ENCODE results near the gene SPOCK2. TPM values are rescaled to one million over a fixed set of nuclear protein-coding genes. Genes with fewer than 3 reads are reported as not detected.
"Not testable (repeated sequence)": the region's sequence is repeated elsewhere in the genome, so short reads cannot be mapped to it uniquely, and the experiment has no call there.

The SPOCK2 gene
- total and polyA plus RNA-seq, 3 experiments from 2014 or later, result 63.0 to 202 (median 69.2) TPM

DNA sequence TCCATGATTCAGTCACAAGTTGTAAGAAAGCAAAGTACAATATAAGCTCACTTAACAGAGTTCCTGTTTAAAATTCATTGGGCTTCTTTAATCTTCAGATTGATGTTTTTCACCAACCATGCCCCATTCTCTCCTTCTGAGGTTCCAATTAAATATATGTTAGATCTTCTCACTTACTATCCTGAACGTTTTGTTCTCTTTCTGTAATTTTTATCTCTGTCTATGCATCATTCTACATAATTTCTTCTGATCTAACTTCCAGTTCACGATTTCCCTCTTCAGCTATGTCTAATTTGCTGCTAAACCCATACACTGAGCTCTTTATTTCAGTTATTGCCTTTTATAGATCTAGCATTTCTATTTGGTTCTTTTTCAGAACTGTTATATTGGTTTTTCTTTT is 28.0 kb upstream of the SPOCK2 start:
- Mint-ChIP-seq H3K27me3 (no peaks in the 10 kb centered on the region), H3K36me3 (peaks cover 14 to 23% (median 16%) of the 10 kb centered on the region in 3 donors), H3K4me1 (peaks cover 11 to 15% (median 14%) of the 10 kb centered on the region in 3 donors), H3K27ac (no peak overlapping the region), H3K9me3 (peaks cover 0 to 3% (median 0%) of the 10 kb centered on the region in 5 donors), H3K4me3 (no peak overlapping the region)
- no peaks in the 10 kb centered on the region for H3K36me3 ChIP-seq (ENCODE audit: insufficient read depth, low read length)
- H3K4me3 ChIP-seq (ENCODE audit: low read length), result no peak overlapping the region
- no peaks in the 10 kb centered on the region for H3K27me3 ChIP-seq (ENCODE audit: insufficient read depth, low read length, poor library complexity, severe bottlenecking)
- CTCF ChIA-PET, result interaction anchor here (1.3 kb wide), 1 partner anchor 68 kb away, joined by 4 read pairs; no protein-coding TSS in a partner anchor
- peaks cover under 1% of the 10 kb centered on the region for H3K4me1 ChIP-seq (ENCODE audit: insufficient read depth, low read length)
- POLR2A ChIA-PET, result no interaction called here
- H3K9me3 ChIP-seq (ENCODE audit: low read length), result peaks cover 4% of the 10 kb centered on the region
- DNase-seq, result no peak
- H3K27ac ChIP-seq (ENCODE audit: low read depth, low read length), result no peak overlapping the region

DNA sequence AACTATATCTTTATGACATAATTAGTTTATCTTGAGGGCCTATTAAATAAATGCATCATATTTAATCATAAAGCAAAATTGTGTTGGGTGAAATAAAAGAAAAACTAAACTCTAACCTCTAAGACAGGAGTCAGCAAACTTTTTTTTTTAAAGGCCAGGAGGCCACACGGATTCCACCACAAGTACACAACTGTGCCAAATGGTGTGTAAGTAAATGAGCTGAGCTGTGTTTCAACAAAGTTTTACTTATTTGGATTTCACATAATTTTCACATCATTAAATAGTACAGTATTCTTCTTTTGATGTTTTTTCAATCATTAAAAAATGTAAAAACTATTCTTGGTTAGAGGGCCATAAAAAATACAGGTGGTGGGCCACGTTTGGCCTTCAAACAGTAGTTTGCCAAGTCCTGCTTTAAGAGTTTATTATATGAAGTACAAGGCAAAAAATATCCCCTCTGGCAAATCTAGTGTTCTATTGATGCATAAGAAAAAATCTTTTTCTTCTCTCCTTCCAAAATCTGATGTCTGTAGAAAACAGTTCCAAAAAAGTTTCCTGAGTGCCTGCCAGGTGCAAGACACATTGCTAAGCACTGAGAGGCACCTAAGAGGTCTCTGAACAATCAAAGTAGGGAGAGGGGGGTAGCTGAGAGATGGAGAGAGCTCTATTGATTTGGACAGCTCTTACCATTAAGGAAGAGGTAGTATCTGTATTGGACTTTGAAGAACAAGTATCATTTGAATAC is 26.5 kb upstream of the SPOCK2 start:
- no peak overlapping the region for H3K4me3 Mint-ChIP-seq
- Histone ChIP-seq H3K9me3 (ENCODE audit: low read length) (peaks cover 4% of the 10 kb centered on the region), H3K4me1 (ENCODE audit: insufficient read depth, low read length) (peaks cover 10% of the 10 kb centered on the region), H3K4me3 (ENCODE audit: low read length) (no peak overlapping the region), H3K27me3 (ENCODE audit: insufficient read depth, low read length, poor library complexity, severe bottlenecking) (no peaks in the 10 kb centered on the region), H3K27ac (ENCODE audit: low read depth, low read length) (no peak overlapping the region), H3K36me3 (ENCODE audit: insufficient read depth, low read length) (no peaks in the 10 kb centered on the region)
- ChIA-PET CTCF (interaction anchor here (1.1 kb wide), 1 partner anchor 11 kb away, joined by 3 read pairs; no protein-coding TSS in a partner anchor), POLR2A (interaction anchor here (0.7 kb wide), 1 partner anchor 217 kb away, joined by 3 read pairs; no protein-coding TSS in a partner anchor)
- H3K9me3 Mint-ChIP-seq, result peaks cover 0 to 3% (median 0%) of the 10 kb centered on the region in 5 donors
- DNase-seq, result no peak
- H3K4me1 Mint-ChIP-seq, result peaks cover 16 to 19% (median 18%) of the 10 kb centered on the region in 3 donors
- H3K27me3 Mint-ChIP-seq, result no peaks in the 10 kb centered on the region
- peak overlapping the region in 5 of 8 donors; percentile 8 to 89 (median 54) for H3K27ac Mint-ChIP-seq
- peaks cover 14 to 20% (median 20%) of the 10 kb centered on the region in 3 donors for H3K36me3 Mint-ChIP-seq

DNA sequence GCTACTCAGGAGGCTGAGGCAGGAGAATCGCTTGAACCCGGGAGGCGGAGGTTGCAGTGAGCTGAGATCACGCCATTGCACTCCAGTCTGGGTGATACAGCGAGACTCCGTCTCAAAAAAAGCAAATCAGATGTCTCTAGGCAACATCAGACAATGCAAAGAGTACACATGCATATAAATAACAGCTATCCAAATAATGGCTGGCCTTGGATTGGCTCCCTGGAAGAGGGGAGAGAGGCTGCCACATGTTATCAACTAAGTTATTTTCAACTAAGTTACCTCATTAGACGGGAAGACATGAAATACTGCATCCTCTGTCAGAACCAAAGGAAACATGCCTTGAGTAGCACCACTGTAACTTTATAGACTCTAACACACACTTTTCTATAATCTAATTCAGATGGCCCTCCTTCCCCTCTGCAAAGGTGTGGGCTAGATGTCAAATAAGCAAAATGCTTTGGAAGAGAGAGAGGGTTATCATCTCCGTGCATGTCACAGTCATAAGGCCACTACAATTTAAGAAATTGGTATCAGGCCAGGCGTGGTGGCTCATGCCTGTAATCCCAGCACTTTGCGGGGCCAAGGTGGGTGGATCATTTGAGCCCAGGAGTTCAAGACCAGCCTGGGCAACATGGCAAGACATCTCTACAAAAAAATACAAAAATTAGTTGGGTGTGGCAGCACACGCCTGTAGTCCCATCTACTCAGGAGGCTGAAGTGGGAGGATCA is 22.5 kb upstream of the SPOCK2 start:
- Histone ChIP-seq H3K27ac (ENCODE audit: low read depth, low read length) (no peak overlapping the region), H3K4me1 (ENCODE audit: insufficient read depth, low read length) (peaks cover 46% of the 10 kb centered on the region), H3K27me3 (ENCODE audit: insufficient read depth, low read length, poor library complexity, severe bottlenecking) (no peaks in the 10 kb centered on the region), H3K9me3 (ENCODE audit: low read length) (no peaks in the 10 kb centered on the region), H3K36me3 (ENCODE audit: insufficient read depth, low read length) (no peaks in the 10 kb centered on the region), H3K4me3 (ENCODE audit: low read length) (no peak overlapping the region)
- H3K4me3 Mint-ChIP-seq, result no peak overlapping the region
- ChIA-PET POLR2A (no interaction called here), CTCF (no interaction called here)
- H3K36me3 Mint-ChIP-seq, result peaks cover 5 to 9% (median 8%) of the 10 kb centered on the region in 3 donors
- peak overlapping the region in 2 of 8 donors; percentile 17 to 19 for H3K27ac Mint-ChIP-seq
- H3K9me3 Mint-ChIP-seq, result peaks cover 0 to 3% (median 0%) of the 10 kb centered on the region in 5 donors
- no peak for DNase-seq
- H3K4me1 Mint-ChIP-seq, result peaks cover 51 to 60% (median 58%) of the 10 kb centered on the region in 3 donors
- H3K27me3 Mint-ChIP-seq, result no peaks in the 10 kb centered on the region

DNA sequence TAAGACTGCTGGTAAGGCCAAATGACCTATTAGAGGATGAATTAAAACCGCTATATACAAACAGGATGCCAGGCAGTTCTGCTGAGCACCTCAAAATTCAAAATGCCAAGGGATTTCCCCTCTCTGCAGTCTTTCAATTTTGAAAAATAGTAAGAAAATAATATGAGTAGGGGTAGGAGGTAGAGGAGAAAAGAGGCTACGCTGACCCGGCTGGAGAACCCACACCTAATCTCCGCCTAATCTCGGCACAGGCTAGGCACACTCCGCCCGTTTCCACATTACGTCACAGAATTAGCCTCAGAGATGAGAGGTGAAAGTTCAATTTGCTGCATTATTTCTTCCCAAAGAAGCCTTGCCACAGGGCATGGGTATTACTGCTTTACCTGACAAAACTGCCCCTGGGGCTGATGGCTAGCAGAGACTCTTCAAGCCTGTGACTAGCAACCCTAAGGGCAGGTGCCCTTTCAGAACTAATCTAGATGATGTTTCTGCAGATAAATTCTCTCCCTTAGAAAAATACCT is 21.3 kb upstream of the SPOCK2 start:
- CTCF ChIA-PET, result interaction anchor here (1.2 to 2.0 kb wide), 2 partner anchors 48 to 61 kb away, joined by 5 to 6 read pairs; no protein-coding TSS in a partner anchor
- peaks cover 57% of the 10 kb centered on the region for H3K4me1 ChIP-seq (ENCODE audit: insufficient read depth, low read length)

DNA sequence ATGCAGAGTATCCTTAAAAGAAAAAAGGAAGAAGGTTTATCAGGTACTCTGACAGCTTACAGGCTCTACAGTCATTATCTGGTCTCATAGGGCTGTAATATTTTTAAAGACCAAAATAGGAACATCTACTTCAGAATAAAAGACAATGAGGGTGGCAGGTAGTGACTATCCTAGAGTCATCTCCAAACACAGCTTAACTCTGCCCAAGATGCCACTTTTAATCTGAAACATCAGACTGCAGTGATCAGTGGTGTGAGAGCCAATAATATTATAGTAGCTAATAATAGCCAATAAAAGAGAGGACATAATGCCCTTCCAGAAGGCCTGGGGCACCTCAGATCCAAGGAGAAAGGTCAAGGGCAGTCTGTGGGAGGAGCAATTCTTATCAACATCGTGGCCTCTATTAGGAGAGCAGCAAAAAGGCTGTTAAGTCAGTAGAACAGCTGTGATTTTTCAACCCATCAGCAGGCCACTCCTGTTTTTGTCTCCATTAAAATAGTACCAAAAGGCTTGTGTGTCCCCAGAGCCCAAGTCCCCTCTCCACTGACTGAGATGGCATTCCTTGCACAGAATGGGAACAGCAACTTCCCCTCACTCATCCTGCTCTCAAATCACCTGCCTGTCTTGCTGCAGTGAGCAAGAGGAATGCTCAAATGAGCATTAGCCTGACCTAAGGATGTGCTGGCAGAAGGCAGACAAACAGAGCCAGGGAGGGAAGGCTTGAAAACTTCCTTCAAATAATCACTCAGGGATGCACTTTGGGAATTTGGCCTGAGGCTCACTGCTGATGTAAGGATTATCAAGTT is 20.7 kb upstream of the SPOCK2 start:
- H3K36me3 Mint-ChIP-seq, result peaks cover 0 to 7% (median 5%) of the 10 kb centered on the region in 3 donors
- Histone ChIP-seq H3K9me3 (ENCODE audit: low read length) (no peaks in the 10 kb centered on the region), H3K27me3 (ENCODE audit: insufficient read depth, low read length, poor library complexity, severe bottlenecking) (no peaks in the 10 kb centered on the region), H3K4me1 (ENCODE audit: insufficient read depth, low read length) (peaks cover 64% of the 10 kb centered on the region), H3K4me3 (ENCODE audit: low read length) (peak overlapping the region; percentile 46), H3K36me3 (ENCODE audit: insufficient read depth, low read length) (no peaks in the 10 kb centered on the region), H3K27ac (ENCODE audit: low read depth, low read length) (no peak overlapping the region)
- H3K27ac Mint-ChIP-seq, result peak overlapping the region; percentile 68 to 98 (median 90)
- no peaks in the 10 kb centered on the region for H3K9me3 Mint-ChIP-seq
- no peak for DNase-seq
- H3K27me3 Mint-ChIP-seq, result no peaks in the 10 kb centered on the region
- H3K4me1 Mint-ChIP-seq, result peaks cover 49 to 61% (median 57%) of the 10 kb centered on the region in 3 donors
- POLR2A ChIA-PET, result interaction anchor here (1.2 kb wide), 1 partner anchor 22 kb away, joined by 3 read pairs; no protein-coding TSS in a partner anchor
- CTCF ChIA-PET, result interaction anchor here (0.6 to 2.1 kb wide), 8 partner anchors 17 to 215 kb away, joined by 4 to 6 read pairs (median 5); no protein-coding TSS in a partner anchor
- peak overlapping the region in 5 of 7 donors; percentile 34 to 79 (median 59) for H3K4me3 Mint-ChIP-seq

More for the DNA sequence above, 21.3 kb upstream of the SPOCK2 start:
- Mint-ChIP-seq H3K27ac (peak overlapping the region in 7 of 8 donors; percentile 32 to 98 (median 89)), H3K36me3 (peaks cover 0 to 5% (median 5%) of the 10 kb centered on the region in 3 donors), H3K4me1 (peaks cover 47 to 61% (median 55%) of the 10 kb centered on the region in 3 donors), H3K9me3 (no peaks in the 10 kb centered on the region), H3K4me3 (peak overlapping the region; percentile 21 to 79 (median 59)), H3K27me3 (no peaks in the 10 kb centered on the region)
- Histone ChIP-seq H3K27me3 (ENCODE audit: insufficient read depth, low read length, poor library complexity, severe bottlenecking) (no peaks in the 10 kb centered on the region), H3K27ac (ENCODE audit: low read depth, low read length) (no peak overlapping the region), H3K4me3 (ENCODE audit: low read length) (peak overlapping the region; percentile 46), H3K9me3 (ENCODE audit: low read length) (no peaks in the 10 kb centered on the region), H3K36me3 (ENCODE audit: insufficient read depth, low read length) (no peaks in the 10 kb centered on the region)
- POLR2A ChIA-PET, result no interaction called here
- DNase-seq, result no peak

DNA sequence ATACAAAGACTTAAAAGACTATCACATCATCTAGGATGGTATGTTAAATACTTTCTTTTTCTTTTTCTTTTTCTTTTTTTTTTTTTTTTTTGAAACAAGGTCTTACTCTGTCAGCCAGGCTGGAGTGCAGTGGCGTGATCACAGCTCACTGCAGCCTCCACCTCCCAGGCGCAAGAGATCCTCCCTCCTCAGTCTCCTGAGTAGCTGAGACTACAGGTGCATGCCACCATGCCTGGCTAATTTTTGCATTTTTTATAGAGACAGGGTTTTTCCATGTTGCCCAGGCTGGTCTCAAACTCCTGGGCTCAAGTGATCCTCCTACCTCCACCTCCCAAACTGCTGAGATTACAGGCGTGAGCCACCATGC is 19.6 kb upstream of the SPOCK2 start:
- Mint-ChIP-seq H3K4me1 (peaks cover 51 to 61% (median 60%) of the 10 kb centered on the region in 3 donors), H3K27ac (peak overlapping the region; percentile 76 to 98 (median 90)), H3K4me3 (peak overlapping the region in 5 of 7 donors; percentile 64 to 82 (median 78))
- DNase-seq; H3K9me3 Mint-ChIP-seq; H3K27me3 ChIP-seq (ENCODE audit: insufficient read depth, low read length, poor library complexity, severe bottlenecking); H3K27ac ChIP-seq (ENCODE audit: low read depth, low read length); H3K36me3 ChIP-seq (ENCODE audit: insufficient read depth, low read length); H3K36me3 Mint-ChIP-seq; H3K4me3 ChIP-seq (ENCODE audit: low read length); H3K9me3 ChIP-seq (ENCODE audit: low read length); H3K27me3 Mint-ChIP-seq: not testable (repeated sequence)
- peaks cover 73% of the 10 kb centered on the region for H3K4me1 ChIP-seq (ENCODE audit: insufficient read depth, low read length)
- CTCF ChIA-PET, result interaction anchor here (0.6 to 2.1 kb wide), 9 partner anchors 18 to 224 kb away, joined by 3 to 6 read pairs (median 5); no protein-coding TSS in a partner anchor
- POLR2A ChIA-PET, result interaction anchor here (1.0 to 1.2 kb wide), 2 partner anchors 21 kb away, joined by 3 to 4 read pairs; no protein-coding TSS in a partner anchor

Measured in CD8-positive, alpha-beta memory T cell (primary cell).